HG03571 (cell line): ENCODE measurements around the gene SLC4A5.

Experiments
- ATAC-seq: cut with Tn5 transposase; IDR thresholded peaks from one replicate; pipeline ENCODE4 v1.9.1; 2021; ENCODE audit not compliant: unreplicated experiment

Gene SLC4A5

DNA sequence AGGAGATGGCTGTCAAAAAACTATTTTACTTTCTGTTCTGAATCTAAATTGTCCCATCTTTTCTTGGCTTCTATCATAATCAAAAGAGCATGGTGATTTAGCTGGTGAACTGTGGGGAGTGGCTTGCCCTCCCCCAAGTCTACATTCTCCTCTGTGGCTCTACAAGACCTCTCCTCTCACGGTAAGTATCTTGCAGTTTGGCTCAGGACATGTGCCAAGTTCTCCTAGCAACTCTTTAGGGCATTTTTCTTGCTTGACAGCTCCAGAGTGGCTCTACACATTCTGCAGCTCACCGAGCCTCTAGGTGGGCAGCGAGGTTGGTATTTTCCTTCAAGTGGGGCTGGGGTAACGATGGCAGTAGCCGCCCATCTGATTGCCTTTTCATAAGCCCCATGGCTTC, 29.1 kb downstream of the SLC4A5 start:
- no peak for ATAC-seq

DNA sequence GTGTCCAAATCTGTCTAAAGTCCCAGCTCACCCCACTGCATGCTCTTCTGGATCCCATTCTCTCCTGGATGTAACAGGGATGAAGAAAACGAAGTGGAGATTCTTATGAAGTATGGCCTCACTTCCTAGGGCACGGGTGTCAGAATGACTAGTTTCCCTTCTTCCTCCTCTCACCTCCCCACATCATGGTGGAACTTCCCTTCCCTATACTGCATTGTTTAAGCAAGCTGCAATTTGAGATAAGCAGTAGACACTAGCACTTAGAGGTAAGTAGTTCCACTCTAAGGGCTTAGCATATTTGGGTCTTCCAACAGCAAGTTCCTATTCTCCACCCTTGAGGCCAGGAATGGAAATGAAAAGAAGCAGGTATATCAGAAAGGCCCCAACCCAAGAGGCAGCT, 29.7 kb downstream of the SLC4A5 start:
- ATAC-seq, result no peak

DNA sequence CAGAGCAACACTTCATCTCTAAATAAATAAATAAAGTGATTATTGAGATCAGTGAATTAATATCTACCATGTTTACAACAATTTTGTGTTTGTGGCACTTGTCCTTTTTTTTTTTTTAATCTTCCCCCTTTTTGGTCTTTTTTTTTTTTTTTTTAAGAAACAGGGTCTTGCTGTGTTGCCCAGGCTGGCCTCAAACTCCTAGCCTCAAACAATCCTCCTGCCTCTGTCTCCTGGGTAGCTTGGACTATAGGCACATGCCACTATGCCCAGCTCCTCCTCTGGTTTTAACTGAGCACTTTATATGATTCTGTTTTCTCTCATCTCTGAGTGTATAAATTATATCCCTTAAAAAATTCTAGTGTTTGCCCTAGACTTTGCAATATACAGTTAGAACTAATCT, 30.3 kb downstream of the SLC4A5 start:
- no peak for ATAC-seq

DNA sequence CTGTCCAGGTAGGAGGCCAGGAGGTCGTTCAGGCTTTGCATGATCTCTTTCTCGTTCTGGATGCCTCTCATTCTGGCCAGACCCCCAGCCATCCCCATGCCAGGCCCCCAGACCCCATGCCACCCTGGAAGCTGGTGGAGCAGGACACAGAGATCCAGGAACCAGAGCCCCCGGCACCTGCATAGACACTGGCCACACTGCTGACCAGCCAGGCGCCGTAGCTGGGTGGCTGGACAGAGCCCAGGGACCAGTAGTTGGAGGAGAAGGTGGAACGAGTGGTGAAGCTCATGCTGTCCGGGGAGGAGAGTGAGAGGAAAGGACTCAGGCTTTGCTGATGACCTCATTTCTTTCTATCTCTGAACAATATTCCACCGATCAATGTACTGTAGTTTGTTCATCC, 35.5 kb downstream of the SLC4A5 start:
- no peak for ATAC-seq

DNA sequence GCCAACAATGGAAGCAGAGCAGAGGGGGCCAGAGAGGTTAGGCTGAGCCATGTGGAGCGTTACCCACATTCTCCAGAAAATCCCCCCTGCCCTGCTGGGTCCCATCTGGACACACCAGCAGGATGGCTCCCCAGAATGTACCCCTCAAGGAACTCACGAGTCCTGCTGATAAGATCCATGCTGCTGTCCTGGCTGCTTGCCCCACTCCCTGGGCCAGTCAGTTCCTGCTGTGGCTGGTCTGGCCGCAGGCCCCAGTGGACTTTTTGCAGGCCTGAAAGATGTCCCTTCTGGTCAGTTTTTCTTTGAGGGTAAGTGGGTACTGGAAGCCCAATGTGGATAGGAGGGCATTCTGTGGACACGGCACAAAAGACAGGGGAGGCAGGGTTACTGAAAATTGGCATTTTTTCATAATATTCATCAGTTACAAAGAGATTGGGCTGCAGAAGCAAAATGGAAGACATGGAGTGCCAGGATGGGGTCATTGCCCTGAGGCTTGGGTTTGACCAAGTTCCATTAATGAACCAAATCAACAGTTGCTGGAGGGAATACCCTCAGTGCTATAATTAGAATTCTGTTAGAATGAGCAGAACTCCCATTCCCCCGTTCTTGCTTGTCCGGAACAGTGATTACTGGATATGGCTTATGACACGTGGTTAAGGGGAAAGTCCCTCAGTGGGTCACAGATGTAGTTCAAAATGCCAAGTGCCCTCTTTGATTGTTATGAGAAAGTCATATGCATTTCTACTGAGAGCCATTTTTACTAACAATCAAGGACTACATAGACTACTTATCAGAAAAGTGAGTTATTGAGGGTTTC, 38.7 kb downstream of the SLC4A5 start:
- ATAC-seq, result no peak

DNA sequence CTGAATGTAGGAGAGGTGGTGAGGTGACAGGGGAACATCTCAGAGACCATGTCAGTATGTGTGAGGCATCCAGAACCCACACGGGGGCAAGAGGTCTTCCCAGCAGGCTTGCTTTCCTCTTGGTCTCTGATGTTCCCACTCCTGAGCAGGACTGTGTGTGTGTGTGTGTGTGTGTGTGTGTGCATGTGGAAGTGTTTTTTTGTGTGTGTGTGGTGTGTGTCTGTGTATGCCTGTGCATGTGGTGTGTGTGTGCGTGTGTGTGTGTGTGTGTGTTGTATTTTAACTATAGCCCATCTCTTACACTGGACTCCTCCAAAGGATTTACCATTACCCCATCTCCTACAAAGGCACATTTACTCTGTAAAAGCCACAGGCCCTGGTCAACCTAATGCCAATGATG, 40.4 kb downstream of the SLC4A5 start:
- ATAC-seq, result no peak

GRCh38 chr2:74301262-74301661, 42.0 kb downstream of the SLC4A5 start:
- ATAC-seq, result no peak

GRCh38 chr2:74300506-74300905, 42.7 kb downstream of the SLC4A5 start:
- ATAC-seq, result no peak

GRCh38 chr2:74297950-74298349, 45.3 kb downstream of the SLC4A5 start:
- no peak for ATAC-seq

- ATAC-seq, result no peak
Observed at GRCh38 chr2:74297391-74297790, 45.8 kb downstream of the SLC4A5 start.

DNA sequence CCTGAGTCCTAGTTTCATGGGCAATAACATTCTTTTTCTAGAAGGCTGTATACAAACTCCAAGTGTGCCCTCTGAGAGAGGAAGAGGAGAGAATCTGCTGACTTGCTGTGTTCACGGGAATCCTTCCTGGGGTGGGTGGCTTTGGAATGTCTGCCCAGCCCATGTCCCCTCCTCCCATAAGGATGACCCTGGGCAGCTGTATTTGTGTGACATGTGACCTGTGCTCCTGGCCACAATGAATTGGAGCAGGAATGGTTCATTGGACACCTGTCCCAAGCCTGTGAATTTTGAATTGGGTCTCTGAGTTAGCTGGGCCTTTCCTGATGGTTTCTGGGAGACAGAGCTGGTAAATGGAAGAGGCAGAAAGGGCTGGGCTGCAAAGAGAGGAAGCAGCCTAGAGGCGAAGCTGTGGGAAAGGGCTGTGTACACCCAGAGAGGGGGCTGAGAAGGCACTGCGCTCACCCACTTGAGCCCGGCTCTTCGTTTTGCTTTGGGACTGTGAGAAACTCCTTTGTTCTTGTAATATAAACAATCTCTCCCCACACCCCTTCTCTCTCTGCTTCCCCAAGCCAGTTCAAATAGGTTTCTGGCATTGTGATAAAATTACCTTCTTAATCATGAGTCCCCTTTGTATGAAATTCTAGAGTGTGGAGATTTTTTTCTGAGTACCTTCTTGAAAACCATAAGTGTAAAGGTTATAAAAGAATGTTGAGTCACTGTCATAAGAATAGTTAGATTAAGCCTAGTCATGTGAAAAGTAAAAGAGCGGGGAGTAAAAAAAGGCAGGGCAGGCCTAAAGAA, 49.8 kb downstream of the SLC4A5 start:
- ATAC-seq, result no peak

DNA sequence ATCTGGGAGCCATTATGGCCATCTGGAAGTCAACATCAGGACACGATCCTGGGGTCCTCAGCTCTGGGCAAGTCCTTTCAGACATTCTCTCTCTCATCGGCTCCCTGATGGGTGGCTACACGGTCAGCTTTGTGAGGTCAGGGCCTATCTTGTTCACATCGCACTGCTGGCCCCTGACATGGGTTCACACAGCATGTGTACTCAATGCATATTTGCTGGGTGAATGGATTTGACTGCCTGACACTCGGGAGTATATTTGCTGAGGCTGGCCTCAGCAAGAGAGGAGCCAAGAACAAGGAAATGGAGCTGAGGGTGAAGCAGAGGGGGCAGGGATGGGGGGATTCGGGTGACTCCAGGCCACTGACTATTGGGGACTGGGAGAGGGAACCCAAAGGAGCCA, 50.5 kb downstream of the SLC4A5 start:
- ATAC-seq, result no peak

DNA sequence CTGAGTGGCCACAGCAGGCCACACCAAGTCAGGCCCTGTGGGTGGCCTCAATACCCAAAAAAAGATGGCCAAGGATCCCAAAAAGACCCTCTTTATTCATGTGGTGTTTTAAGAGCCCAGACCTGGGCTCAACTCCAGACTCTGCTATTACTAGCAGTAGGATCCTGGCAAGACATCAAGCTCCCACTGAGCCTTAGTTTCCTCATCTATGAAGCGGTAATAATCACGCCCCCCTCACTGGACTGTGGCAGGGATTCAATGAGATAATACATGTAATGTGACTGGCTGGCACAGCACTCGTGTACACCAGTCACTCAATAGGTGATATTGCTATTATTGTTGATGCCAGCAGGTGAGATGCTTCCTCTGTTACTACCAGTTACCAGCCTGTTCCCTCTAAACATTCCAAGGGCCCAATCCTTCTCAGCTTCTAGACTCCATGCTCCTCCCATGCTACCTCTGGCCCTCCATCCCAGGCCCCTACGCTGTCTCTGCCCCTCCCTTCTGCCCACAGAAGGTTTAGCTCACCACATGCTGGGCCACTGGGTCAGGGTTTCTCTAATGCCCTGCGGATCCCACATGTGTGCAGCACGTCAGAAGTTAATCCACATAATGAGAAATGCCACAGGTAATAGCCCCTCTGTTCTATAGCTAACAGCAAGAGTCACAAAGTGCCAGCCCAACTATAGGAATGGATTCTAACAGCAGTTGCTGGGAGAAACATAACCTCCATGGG, 51.2 kb downstream of the SLC4A5 start:
- ATAC-seq, result no peak

DNA sequence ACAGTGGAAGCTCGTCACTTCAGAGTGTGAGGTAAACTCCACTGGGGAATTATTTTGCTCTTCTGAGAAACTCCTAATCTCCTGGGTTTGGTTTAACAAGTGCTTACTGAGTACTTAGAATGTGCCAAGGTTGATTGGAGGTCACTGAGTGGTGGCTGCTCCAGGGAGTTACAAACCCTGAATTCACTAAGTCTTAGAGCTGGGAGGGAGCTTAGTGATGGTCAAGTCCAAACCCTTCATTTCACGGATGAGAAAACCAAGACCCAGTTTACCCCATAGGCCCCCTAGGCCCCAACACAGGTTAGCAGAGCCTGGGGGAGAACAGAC, 52.0 kb downstream of the SLC4A5 start:
- peak; percentile 14 for ATAC-seq

DNA sequence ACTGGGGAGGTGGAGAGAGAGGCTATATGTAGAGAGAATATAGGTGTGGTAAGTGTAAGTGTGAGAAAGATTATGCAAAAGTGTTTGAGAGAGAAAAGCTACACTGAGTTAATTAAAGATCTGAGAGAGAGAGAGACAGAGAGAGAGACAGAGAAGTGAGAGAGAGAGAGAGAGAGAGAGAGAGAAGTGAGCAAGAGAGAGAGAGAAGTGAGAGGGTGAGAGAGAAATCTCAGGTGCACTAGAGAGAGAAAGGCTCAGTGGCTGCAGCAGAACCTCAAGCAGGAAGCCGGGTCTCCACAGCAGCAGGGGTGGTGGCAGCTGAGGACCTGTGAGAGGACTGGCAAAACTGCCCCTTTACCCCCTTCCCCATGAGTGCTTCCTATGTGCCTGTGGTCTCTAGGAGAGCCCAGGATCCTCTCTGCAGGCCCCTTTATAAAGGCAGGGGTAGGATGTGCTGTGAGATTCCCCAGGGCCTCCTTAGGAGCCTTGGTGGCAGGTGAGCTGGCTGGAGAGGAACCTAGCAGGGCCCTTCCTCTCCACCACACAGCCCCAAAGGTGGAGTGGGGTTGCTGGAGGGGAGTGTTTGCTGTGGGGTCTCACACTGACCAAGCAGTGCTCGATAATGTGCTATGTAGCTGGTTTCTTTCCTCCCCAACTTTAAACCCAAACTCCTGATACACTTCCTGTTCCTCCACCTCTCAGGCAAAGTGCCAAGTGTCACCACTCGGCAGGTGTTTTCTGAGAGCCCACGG, 52.6 kb downstream of the SLC4A5 start:
- peak; percentile 57 for ATAC-seq

DNA sequence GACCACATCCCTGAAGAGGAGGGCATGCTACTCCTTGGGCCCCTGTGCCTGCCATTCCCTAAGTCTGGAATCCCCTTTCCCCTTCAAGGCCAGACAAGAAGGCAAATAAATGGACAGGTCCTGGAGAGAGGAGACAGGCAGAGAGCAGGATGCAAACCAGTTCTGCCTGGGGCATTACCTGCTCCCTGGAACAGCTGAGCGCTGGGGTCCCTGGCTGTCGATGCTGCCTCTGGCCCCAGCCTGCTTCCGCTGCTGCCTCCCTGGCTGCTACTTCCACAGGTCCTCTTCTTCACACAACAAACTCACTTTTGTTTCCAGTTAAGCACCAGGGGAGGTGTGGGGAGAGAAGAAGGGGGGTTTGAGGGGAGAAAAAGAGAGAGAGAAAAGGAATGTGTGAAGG, 53.1 kb downstream of the SLC4A5 start:
- ATAC-seq, result no peak

DNA sequence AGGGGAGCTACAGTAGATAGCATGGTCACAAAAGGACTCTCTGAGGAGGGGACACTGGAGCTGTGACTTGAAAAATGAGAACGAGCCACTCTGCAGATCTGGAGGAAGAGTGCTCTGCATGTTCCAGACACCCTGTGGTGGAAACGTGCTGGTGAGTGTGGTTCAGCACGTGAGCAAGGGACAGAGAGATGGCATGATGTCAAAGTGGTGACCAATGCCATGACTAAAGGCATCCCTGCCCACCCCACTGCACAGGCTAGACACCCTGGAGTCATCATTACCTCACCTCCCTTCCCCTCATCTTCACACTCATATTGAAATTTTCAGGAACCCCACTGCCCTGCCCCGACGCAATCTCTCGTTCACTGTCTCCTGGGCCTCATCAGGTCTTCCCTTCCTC, 56.5 kb downstream of the SLC4A5 start:
- ATAC-seq, result no peak

DNA sequence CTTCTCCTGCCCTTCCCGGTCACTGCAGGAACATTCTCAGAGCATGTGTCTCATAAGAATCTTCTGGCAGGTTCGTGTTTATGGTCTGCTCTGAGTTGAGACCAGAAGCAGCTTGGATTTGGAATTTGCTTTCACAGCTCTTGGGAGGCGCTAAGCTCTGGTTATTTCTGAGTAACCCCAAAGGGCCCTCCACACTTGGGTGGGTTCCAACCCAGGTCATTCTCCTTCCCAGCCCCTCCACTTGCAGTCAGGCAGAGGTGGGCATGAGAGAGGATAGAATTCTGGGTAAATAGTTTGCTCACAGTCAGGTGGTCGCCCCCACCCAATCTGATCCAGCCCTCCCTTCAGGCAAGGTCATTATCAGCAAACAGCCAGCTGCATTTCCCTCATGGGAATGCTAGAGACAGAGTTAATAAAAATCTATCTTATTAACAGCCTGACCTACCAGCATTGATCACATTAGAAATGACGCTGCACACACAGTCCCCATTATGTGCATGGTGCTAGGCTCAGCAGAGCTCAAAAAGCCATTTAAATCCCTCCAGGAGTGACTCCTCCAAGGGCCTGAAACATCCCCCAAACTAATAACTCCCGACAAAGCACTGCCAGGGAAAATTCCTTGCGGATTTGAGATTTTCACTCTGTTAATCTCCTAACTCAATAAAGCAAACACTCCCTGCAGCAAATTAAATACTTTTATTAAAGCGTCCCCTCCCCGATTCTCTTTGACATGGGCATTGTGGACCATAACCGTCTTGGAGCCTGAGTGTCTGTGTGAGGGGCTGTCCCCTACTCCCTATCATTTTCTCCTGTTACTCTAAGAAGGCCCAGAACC, 61.9 kb downstream of the SLC4A5 start:
- ATAC-seq, result no peak

GRCh38 chr2:74278694-74279093, 64.5 kb downstream of the SLC4A5 start:
- ATAC-seq, result no peak

GRCh38 chr2:74278176-74278575, 65.0 kb downstream of the SLC4A5 start:
- ATAC-seq, result no peak
